Measurements from ENCODE around the gene RPL22L1.

DNA sequence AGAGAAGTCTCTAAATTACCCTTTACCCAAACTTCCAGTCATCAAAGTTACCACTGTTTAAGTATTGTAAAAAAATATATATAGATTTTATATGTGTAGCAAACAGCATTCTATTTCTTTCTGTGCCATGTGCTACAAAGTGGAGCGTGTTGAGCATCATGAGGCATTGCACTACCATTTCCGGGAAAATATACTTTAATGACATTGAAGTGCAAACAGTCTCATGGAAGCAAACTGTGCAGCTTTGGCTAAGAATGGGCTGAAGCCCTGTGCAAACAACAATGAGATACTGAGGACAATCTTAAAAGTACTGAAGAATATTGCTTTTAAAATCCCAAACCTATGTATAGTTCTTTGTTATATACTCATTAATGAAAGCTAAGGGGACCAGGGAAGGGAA, 6.5 kb upstream of the RPL22L1 start:
- TF ChIP-seq, protein P1, sequence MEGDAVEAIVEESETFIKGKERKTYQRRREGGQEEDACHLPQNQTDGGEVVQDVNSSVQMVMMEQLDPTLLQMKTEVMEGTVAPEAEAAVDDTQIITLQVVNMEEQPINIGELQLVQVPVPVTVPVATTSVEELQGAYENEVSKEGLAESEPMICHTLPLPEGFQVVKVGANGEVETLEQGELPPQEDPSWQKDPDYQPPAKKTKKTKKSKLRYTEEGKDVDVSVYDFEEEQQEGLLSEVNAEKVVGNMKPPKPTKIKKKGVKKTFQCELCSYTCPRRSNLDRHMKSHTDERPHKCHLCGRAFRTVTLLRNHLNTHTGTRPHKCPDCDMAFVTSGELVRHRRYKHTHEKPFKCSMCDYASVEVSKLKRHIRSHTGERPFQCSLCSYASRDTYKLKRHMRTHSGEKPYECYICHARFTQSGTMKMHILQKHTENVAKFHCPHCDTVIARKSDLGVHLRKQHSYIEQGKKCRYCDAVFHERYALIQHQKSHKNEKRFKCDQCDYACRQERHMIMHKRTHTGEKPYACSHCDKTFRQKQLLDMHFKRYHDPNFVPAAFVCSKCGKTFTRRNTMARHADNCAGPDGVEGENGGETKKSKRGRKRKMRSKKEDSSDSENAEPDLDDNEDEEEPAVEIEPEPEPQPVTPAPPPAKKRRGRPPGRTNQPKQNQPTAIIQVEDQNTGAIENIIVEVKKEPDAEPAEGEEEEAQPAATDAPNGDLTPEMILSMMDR (optimal IDR thresholded peaks at IDR 0.05 in 1 of 3, IDR thresholded peaks at IDR 0.05 in 1 of 3, conservative IDR thresholded peaks at IDR 0.05 in 1 of 3; ENCODE audit: extremely low read depth in 1 of 3, insufficient read depth in 2 of 3, low read length in 3 of 3): no peak
- no peak for TF ChIP-seq EZH2 (IDR thresholded peaks at IDR 0.05; ENCODE audit: low read length)
